ENCODE measurements around the gene PIK3AP1. TPM values are rescaled to one million over a fixed set of nuclear protein-coding genes. Genes with fewer than 3 reads are reported as not detected.

The PIK3AP1 gene
- total and polyA plus RNA-seq, 2 of the 8 experiments (the other 6 are each of a cell fraction or from before 2014, with no cell fraction given): 1.9 to 4.5 TPM

DNA sequence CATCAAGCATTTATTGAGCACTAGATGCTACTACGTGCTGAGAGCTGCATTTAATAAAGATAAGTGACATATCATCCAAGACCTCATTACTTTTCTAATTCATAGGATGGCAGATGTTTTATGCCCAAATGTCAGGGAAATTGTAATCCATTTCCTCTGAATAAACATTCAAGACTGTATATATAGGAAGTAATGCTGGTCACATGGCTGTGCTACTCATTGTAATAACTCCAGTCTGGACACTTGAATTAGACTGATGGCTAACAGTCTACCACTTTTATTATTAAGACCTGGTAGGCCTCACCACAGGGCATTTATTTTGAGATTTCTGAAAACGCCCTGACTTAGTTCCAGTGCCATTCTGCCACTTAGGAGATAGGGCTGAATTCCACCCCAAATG lies 36.6 kb downstream of the PIK3AP1 start:
- Histone ChIP-seq H3K9me3 (ENCODE audit: insufficient read depth in 2 of 2, low read depth in 1 of 2, low read length in 1 of 2) (no peaks in the 10 kb centered on the region), H3K18ac (ENCODE audit: extremely low read depth, low read length) (no peak overlapping the region), H3K4me3 (ENCODE audit: extremely low read depth in 1 of 4, insufficient read depth in 2 of 4, low read depth in 3 of 4, low read length in 4 of 4) (no peak overlapping the region), H2BK120ac (replicated peaks; ENCODE audit: low read depth, low read length) (no peak overlapping the region), H2AK5ac (ENCODE audit: low read depth, low read length) (no peak overlapping the region), H3K79me1 (ENCODE audit: low read depth, low read length) (no peaks in the 10 kb centered on the region; the same call in 1 of the 2 replicates), H4K20me1 (replicated peaks in 1 of 2; ENCODE audit: control insufficient read depth in 1 of 2, insufficient read depth in 2 of 2, low read length in 2 of 2) (no peaks in the 10 kb centered on the region), H2BK5ac (ENCODE audit: low read depth, low read length) (no peak overlapping the region), H3K56ac (replicated peaks; ENCODE audit: insufficient read length, low read depth, low read length) (no peak overlapping the region), H3K36me3 (ENCODE audit: control insufficient read depth in 2 of 4, insufficient read depth in 4 of 4, low read length in 3 of 4) (no peaks in the 10 kb centered on the region), H2BK12ac (ENCODE audit: low read depth, low read length) (no peak overlapping the region), H3K4me1 (replicated peaks in 1 of 4; ENCODE audit: control insufficient read depth in 3 of 4, insufficient read depth in 4 of 4, low read length in 3 of 4) (no peaks in the 10 kb centered on the region), H4K8ac (ENCODE audit: extremely low read depth, insufficient read depth, low read length) (no peak overlapping the region), H3K23ac (ENCODE audit: insufficient read length) (no peak overlapping the region), H4K5ac (ENCODE audit: insufficient read length, low read depth, low read length) (no peak overlapping the region), H3K4ac (replicated peaks; ENCODE audit: insufficient read length, low read depth, low read length) (no peak overlapping the region), H3K9ac (replicated peaks in 1 of 4; ENCODE audit: extremely low read depth in 1 of 4, low read depth in 3 of 4, low read length in 3 of 4) (no peak overlapping the region), H2BK20ac (ENCODE audit: low read length) (no peak overlapping the region), H3K23me2 (ENCODE audit: low read depth, low read length) (no peaks in the 10 kb centered on the region), H3K27me3 (replicated peaks in 1 of 4; ENCODE audit: control insufficient read depth in 3 of 4, extremely low read depth in 1 of 4, insufficient read depth in 3 of 4, low read length in 3 of 4) (no peaks in the 10 kb centered on the region), H3K79me2 (ENCODE audit: control insufficient read depth in 1 of 2, insufficient read depth in 2 of 2, low read length in 2 of 2) (no peaks in the 10 kb centered on the region), H4K91ac (replicated peaks; ENCODE audit: insufficient read length, low read length) (no peak overlapping the region), H3K4me2 (ENCODE audit: insufficient read depth in 1 of 2, low read depth in 2 of 2, low read length in 2 of 2) (no peak overlapping the region), H2BK15ac (ENCODE audit: low read length) (no peak overlapping the region), H3K14ac (ENCODE audit: insufficient read length) (no peak overlapping the region), H3K27ac (ENCODE audit: low read depth, low read length) (no peak overlapping the region), H2AFZ (ENCODE audit: low read length) (no peak overlapping the region)
- DNase-seq (ENCODE audit: low read depth in 1 of 2, low spot score in 2 of 2): no peak
- FAIRE-seq: no peak
- CTCF ChIA-PET (ENCODE audit: partially characterized antibody): no interaction called here
- POLR2A ChIA-PET (ENCODE audit: partially characterized antibody): no interaction called here
- WGBS, 2 experiments (ENCODE audit: extremely low coverage in 1 of 2, insufficient coverage in 1 of 2, insufficient read length in 1 of 2, insufficient replicate concordance in 2 of 2, low coverage in 1 of 2, low lambda C conversion rate in 2 of 2, missing lambda C conversion rate in 1 of 2): 82% methylated on average over 2 of the region's 2 CpGs; no CpG with 5 or more reads in 1 of the 2 experiments
- TF ChIP-seq CTBP2 (IDR thresholded peaks at IDR 0.05; ENCODE audit: borderline replicate concordance, insufficient read depth, insufficient read length, low read length) (no peak), POU5F1 (IDR thresholded peaks at IDR 0.05; ENCODE audit: low read depth, low read length) (no peak), POLR2AphosphoS5 (IDR thresholded peaks at IDR 0.05; ENCODE audit: low read depth, low read length) (no peak), BCL11A (IDR thresholded peaks at IDR 0.05; ENCODE audit: low read depth in 2 of 2, low read length in 2 of 2) (no peak), SIX5 (IDR thresholded peaks at IDR 0.05; ENCODE audit: low read depth, low read length) (no peak), POLR2A (IDR thresholded peaks at IDR 0.05; ENCODE audit: control extremely low read depth in 1 of 2, low read depth in 2 of 2, low read length in 2 of 2) (no peak), TAF7 (optimal IDR thresholded peaks at IDR 0.05; ENCODE audit: borderline replicate concordance, low read depth, low read length) (no peak), TAF1 (IDR thresholded peaks at IDR 0.05; ENCODE audit: low read depth, low read length) (no peak), ASH2L (IDR thresholded peaks at IDR 0.05; ENCODE audit: low read length) (no peak), PHF8 (conservative IDR thresholded peaks at IDR 0.05; ENCODE audit: low read depth, low read length) (no peak), RFX5 (IDR thresholded peaks at IDR 0.05; ENCODE audit: borderline replicate concordance, low read depth, low read length) (no peak), RNF2 (IDR thresholded peaks at IDR 0.05; ENCODE audit: borderline replicate concordance, low read depth, low read length, missing control alignments, poor library complexity, severe bottlenecking) (no peak), CEBPB (IDR thresholded peaks at IDR 0.05; ENCODE audit: low read depth, low read length) (no peak), NANOG (IDR thresholded peaks at IDR 0.05; ENCODE audit: insufficient read depth, low read depth, low read length, poor library complexity, severe bottlenecking) (no peak)
- TF ChIP-seq, protein P1, sequence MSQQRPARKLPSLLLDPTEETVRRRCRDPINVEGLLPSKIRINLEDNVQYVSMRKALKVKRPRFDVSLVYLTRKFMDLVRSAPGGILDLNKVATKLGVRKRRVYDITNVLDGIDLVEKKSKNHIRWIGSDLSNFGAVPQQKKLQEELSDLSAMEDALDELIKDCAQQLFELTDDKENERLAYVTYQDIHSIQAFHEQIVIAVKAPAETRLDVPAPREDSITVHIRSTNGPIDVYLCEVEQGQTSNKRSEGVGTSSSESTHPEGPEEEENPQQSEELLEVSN (IDR thresholded peaks at IDR 0.05): no peak

All from H1 (cell line).